GM12801 (cell line): ENCODE data around the gene MPZL1.

Experiments used
- TF ChIP-seq, protein P1 (sequence below): IDR thresholded peaks from one replicate; pipeline ENCODE4 v1.5.1; 2011; ENCODE audit warnings: control low read depth; ENCODE audit not compliant: insufficient read length; ENCODE audit errors: extremely low read depth

Gene MPZL1

GRCh38 chr1:167776616-167777268 is 55.0 kb downstream of the MPZL1 start:
- TF ChIP-seq, protein P1, sequence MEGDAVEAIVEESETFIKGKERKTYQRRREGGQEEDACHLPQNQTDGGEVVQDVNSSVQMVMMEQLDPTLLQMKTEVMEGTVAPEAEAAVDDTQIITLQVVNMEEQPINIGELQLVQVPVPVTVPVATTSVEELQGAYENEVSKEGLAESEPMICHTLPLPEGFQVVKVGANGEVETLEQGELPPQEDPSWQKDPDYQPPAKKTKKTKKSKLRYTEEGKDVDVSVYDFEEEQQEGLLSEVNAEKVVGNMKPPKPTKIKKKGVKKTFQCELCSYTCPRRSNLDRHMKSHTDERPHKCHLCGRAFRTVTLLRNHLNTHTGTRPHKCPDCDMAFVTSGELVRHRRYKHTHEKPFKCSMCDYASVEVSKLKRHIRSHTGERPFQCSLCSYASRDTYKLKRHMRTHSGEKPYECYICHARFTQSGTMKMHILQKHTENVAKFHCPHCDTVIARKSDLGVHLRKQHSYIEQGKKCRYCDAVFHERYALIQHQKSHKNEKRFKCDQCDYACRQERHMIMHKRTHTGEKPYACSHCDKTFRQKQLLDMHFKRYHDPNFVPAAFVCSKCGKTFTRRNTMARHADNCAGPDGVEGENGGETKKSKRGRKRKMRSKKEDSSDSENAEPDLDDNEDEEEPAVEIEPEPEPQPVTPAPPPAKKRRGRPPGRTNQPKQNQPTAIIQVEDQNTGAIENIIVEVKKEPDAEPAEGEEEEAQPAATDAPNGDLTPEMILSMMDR = no peak

- TF ChIP-seq, protein P1 = no peak
Measured at GRCh38 chr1:167777269-167777650, 55.5 kb downstream of the MPZL1 start.

DNA sequence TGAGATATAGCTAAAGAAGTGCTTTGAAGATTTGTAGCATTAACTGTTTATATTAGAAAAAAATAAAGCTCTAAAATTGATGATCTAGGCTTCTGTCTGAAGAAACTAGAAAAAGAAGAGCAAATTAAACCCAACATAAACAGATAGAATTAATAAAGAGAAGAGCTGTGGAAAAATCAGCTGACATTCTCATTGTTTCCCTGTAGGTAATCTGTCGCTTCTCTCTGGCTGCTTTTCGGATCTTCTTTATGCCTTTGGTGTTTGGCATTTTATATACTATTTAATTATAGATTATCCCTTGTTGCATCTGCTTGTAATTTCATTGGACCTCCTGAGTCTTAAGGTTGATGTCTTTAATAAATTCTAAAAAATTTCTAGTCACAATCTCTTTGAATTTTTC is 59.8 kb downstream of the MPZL1 start:
- TF ChIP-seq, protein P1 = no peak

DNA sequence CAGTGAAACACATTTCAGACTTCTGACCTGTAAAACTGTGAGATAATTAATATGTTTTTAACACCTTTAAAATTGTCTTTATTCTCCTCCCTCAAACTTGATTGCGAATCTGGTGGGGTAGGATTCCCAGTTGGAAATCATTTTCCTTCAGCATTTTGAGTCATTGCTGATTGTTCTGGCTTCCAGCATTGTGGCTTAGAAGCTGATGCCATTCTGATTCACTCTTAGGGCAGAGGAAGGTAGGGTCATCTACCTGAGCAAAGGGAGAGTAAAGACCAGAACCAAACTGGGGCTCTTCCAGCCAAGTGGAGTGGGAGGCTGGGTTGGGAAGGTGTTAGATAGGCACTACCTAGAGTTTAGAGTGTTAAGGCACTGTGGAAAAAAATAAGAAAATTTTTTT is 61.2 kb downstream of the MPZL1 start:
- TF ChIP-seq, protein P1 = no peak

- TF ChIP-seq, protein P1 = no peak
Measured at GRCh38 chr1:167784876-167785550, 63.2 kb downstream of the MPZL1 start.

GRCh38 chr1:167786502-167786901 is 64.7 kb downstream of the MPZL1 start:
- TF ChIP-seq, protein P1 = no peak

GRCh38 chr1:167789501-167789900 is 67.7 kb downstream of the MPZL1 start:
- TF ChIP-seq, protein P1 = no peak
